DOHH2 (cell line): Measurements from ENCODE around the gene SLC1A5.

ENCODE experiments used
- H3F3A ChIP-seq: fragments of 200-600 bp; sonication (generic), shearing (Covaris generic); 2 replicates; pipeline ENCODE4 v1.6.0; 2016; ENCODE audit warnings: antibody characterized with exemption, mild to moderate bottlenecking; ENCODE audit not compliant: control insufficient read depth, insufficient read depth
- H3K27ac ChIP-seq: fragments of 200-600 bp; sonication (generic); 2 replicates; pipeline ENCODE4 v1.5.1; 2014; ENCODE audit warnings: low read depth, mild to moderate bottlenecking, low read length, moderate library complexity
- H3K27me3 ChIP-seq: fragments of 200-600 bp; sonication (generic); 2 replicates; pipeline ENCODE4 v1.6.1; 2014; ENCODE audit warnings: mild to moderate bottlenecking, low read length, mixed read lengths; ENCODE audit not compliant: control insufficient read depth
- H3K36me3 ChIP-seq: fragments of 200-600 bp; sonication (generic); 2 replicates; pipeline ENCODE4 v1.6.1; 2014; ENCODE audit warnings: mild to moderate bottlenecking, low read length, moderate library complexity, mixed read lengths; ENCODE audit not compliant: control insufficient read depth
- H3K4me1 ChIP-seq: fragments of 200-600 bp; sonication (generic); 2 replicates; pipeline ENCODE4 v1.6.1; 2014; ENCODE audit warnings: mild to moderate bottlenecking, low read length, mixed read lengths; ENCODE audit not compliant: control insufficient read depth
- H3K4me2 ChIP-seq: fragments of 200-600 bp; sonication (generic); 2 replicates; pipeline ENCODE4 v1.6.0; 2014; ENCODE audit warnings: mild to moderate bottlenecking, low read length, moderate library complexity
- H3K4me3 ChIP-seq: fragments of 200-600 bp; sonication (generic); 2 replicates; pipeline ENCODE4 v1.5.1; 2014; ENCODE audit warnings: mild to moderate bottlenecking, low read length, mixed read lengths
- H3K79me2 ChIP-seq: fragments of 200-600 bp; sonication (generic); 2 replicates; pipeline ENCODE4 v1.6.1; 2014; ENCODE audit warnings: mild to moderate bottlenecking, low read length, mixed read lengths; ENCODE audit not compliant: control insufficient read depth
- H3K9me2 ChIP-seq: fragments of 200-600 bp; sonication (generic); replicated peaks from 2 replicates; pipeline ENCODE4 v1.6.1; 2014; ENCODE audit warnings: mild to moderate bottlenecking, low read length, mixed read lengths; ENCODE audit not compliant: control insufficient read depth
- H3K9me3 ChIP-seq: fragments of 200-600 bp; sonication (generic); 2 replicates; pipeline ENCODE4 v1.6.1; 2014; ENCODE audit warnings: antibody characterized with exemption, low read length, mixed read lengths; ENCODE audit not compliant: control insufficient read depth, insufficient read depth
- H4K20me1 ChIP-seq: fragments of 200-600 bp; sonication (generic); 2 replicates; pipeline ENCODE4 v1.6.0; 2014; ENCODE audit warnings: low read depth, mild to moderate bottlenecking, antibody characterized with exemption, low read length, moderate library complexity; ENCODE audit not compliant: control insufficient read depth, insufficient read depth
- CTCF ChIP-seq: fragments of 200-600 bp; sonication (generic); IDR thresholded peaks from one replicate; pipeline ENCODE4 v1.5.1; 2014; ENCODE audit warnings: antibody characterized with exemption, mild to moderate bottlenecking, low read depth, low read length; ENCODE audit not compliant: poor library complexity, severe bottlenecking
- EZH2phosphoT487 ChIP-seq: fragments of 200-600 bp; sonication (generic); IDR thresholded peaks from 2 replicates; pipeline ENCODE4 v1.6.1; 2017; ENCODE audit warnings: borderline replicate concordance, mild to moderate bottlenecking, antibody characterized with exemption, low read length, moderate library complexity, mixed read lengths

The SLC1A5 gene

GRCh38 chr19:46789371-46789770, 977 bp upstream of the SLC1A5 start:
- H3K4me2 ChIP-seq = no peak overlapping the region
- peaks cover 31% of the 10 kb centered on the region for H3K4me1 ChIP-seq
- no peak for TF ChIP-seq EZH2phosphoT487
- TF ChIP-seq CTCF = no peak
- 0 out of 2 replicates have a peak, but pooled peaks cover 2% of the 10 kb centered on the region for H3F3A ChIP-seq
- H3K9me3 ChIP-seq = no peaks in the 10 kb centered on the region; the same call in 1 of the 2 replicates
- H4K20me1 ChIP-seq = peaks cover 9% of the 10 kb centered on the region; the same call in 1 of the 2 replicates
- peaks cover 40% of the 10 kb centered on the region for H3K79me2 ChIP-seq
- no peak overlapping the region for H3K4me3 ChIP-seq
- H3K27me3 ChIP-seq = peaks cover 8% of the 10 kb centered on the region
- H3K9me2 ChIP-seq = no peaks in the 10 kb centered on the region
- no peak overlapping the region for H3K27ac ChIP-seq
- peaks cover 39% of the 10 kb centered on the region for H3K36me3 ChIP-seq

GRCh38 chr19:46788968-46789338, 559 bp upstream of the SLC1A5 start:
- peaks cover 13% of the 10 kb centered on the region; the same call in 1 of the 2 replicates for H4K20me1 ChIP-seq
- peaks cover 43% of the 10 kb centered on the region for H3K36me3 ChIP-seq
- peaks cover 8% of the 10 kb centered on the region for H3K27me3 ChIP-seq
- TF ChIP-seq CTCF = no peak
- TF ChIP-seq EZH2phosphoT487 = no peak
- H3K4me3 ChIP-seq = 0 out of 2 replicates have a peak overlapping the region, but pooled peaks have one; percentile 8
- peaks cover 35% of the 10 kb centered on the region for H3K4me1 ChIP-seq
- no peaks in the 10 kb centered on the region; the same call in 1 of the 2 replicates for H3K9me3 ChIP-seq
- H3K9me2 ChIP-seq = no peaks in the 10 kb centered on the region
- 0 out of 2 replicates have a peak, but pooled peaks cover 2% of the 10 kb centered on the region for H3F3A ChIP-seq
- H3K79me2 ChIP-seq = peaks cover 44% of the 10 kb centered on the region
- H3K27ac ChIP-seq = no peak overlapping the region
- peak overlapping the region; percentile 36 for H3K4me2 ChIP-seq

DNA sequence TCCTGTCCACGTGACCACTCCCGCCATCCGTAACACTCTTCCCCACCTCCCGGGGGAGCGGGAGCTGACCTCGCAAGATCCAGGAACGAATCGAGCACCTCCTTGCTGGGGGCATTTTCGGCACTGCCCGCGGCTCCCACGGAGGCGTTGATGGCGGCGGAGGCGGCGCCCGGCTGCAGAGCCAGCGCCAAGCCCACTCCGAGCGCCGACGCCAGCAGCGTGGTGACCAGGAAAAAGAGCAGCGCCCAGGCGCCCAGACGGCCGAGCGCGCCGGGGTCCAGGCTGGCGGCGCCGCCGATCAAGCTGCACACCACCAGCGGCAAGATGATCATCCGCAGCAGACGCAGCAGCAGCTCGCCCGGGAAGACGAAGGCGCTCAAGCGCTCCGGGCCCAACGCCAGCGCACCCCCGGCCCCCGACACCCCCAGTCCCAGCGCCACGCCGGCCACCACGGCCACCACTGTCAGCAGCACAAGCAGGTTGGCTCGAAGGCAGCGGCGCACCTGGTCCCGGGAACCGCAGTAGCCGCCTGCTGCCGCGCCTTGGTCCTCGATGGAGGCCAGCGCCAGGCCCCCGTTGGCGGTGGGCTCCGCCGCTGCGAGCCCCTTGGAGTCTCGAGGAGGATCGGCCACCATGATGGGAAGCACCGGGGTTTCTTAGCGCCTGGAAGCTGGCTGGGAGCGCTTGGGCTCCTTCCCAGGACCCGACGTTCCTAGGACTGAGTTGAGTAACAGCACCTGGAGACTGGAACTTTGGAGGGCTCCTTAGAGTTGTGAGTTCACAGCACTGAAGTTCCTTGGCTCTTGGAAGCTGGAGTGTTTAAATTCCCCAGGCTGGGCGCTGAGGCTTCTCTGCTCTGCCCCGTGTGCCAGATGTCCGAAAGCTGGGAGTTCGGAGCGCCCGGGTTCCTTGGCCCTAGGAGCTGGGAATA, 798 bp downstream of the SLC1A5 start:
- Histone ChIP-seq H3K79me2 (peaks cover 58% of the 10 kb centered on the region), H4K20me1 (peaks cover 23% of the 10 kb centered on the region; the same call in 1 of the 2 replicates), H3K4me3 (peak overlapping the region; percentile 90), H3F3A (0 out of 2 replicates have a peak, but pooled peaks cover 2% of the 10 kb centered on the region), H3K4me2 (peak overlapping the region; percentile 87), H3K4me1 (peaks cover 41% of the 10 kb centered on the region), H3K27me3 (peaks cover 8% of the 10 kb centered on the region), H3K9me2 (no peaks in the 10 kb centered on the region), H3K36me3 (peaks cover 56% of the 10 kb centered on the region), H3K9me3 (no peaks in the 10 kb centered on the region; the same call in 1 of the 2 replicates), H3K27ac (peak overlapping the region; percentile 89)
- no peak for TF ChIP-seq CTCF
